H1 (cell line): ENCODE data around the gene LDLRAD4. TPM values are rescaled to one million over a fixed set of nuclear protein-coding genes. Genes with fewer than 3 reads are reported as not detected.

Source experiments
- RXRA ChIP-seq: IDR thresholded peaks from 2 replicates; pipeline ENCODE4 v1.6.1; 2011; ENCODE audit warnings: low read depth, mild to moderate bottlenecking, low read length, moderate library complexity; ENCODE audit not compliant: insufficient read depth
- polyA plus RNA-seq, 7 experiments: library from polyadenylated mRNA; depleted of rRNA in 3 of 7; stranded (reverse) in 5 of 7; unstranded in 2 of 7; fragments of >200 nt in 5 of 7; fragments of 200-250 nt in 2 of 7; gene quantifications; 1 replicate in 5 of 7; 2 replicates in 1 of 7; 4 replicates in 1 of 7; pipeline versions ENCODE4 v1.2.1 to v1.2.3, GENCODE V29; 2011 to 2013; ENCODE audit warnings: missing spikeins in 2 of 7, mixed read lengths in 2 of 7
- total RNA-seq: library from RNA; stranded (reverse); fragmentation: NEBNext Ultra II Directional; extraction: Animal tissue kit (Norgen Biotek cat#: 25700); gene quantifications from 2 replicates; pipeline ENCODE4 v1.2.1, GENCODE V29; 2021

LDLRAD4 gene
- total and polyA plus RNA-seq, 2 of the 8 experiments (the other 6 are each of a cell fraction or from before 2014, with no cell fraction given): 0.77 to 1.4 TPM

GRCh38 chr18:13401404-13401803 is 182.8 kb downstream of the LDLRAD4 start (continued):
- TF ChIP-seq RXRA: no peak
